Measurements from ENCODE around the gene PTGIR. TPM values are rescaled to one million over a fixed set of nuclear protein-coding genes. Genes with fewer than 3 reads are reported as not detected.
A peak's percentile ranks its signal among the peaks of the same experiment; 100 is the strongest.

Gene PTGIR
- total and polyA plus RNA-seq, 2 of the 4 experiments (the other 2 are of a cell fraction): 0.54 to 5.3 TPM

GRCh38 chr19:46606681-46607447, 18.0 kb downstream of the PTGIR start:
- BruUV-seq (replicated peaks): no TSS peak
- intact Hi-C loops (cut with micrococcal nuclease): no loop called here
- in situ Hi-C loops (cut with MboI; ENCODE audit: low sequenced_read_pairs): no loop called here
- H3K4ac ChIP-seq (ENCODE audit: low read depth, low read length): no peak overlapping the region
- no peak overlapping the region for H3K4me2 ChIP-seq (ENCODE audit: low read depth, low read length)
- ChIA-PET POLR2A (ENCODE audit: unreplicated experiment) (no interaction called here), CTCF (no interaction called here)
- peaks cover 55% of the 10 kb centered on the region for H3K36me3 ChIP-seq (ENCODE audit: control insufficient read depth, insufficient read depth, low read length)
- no peak overlapping the region for H3K18ac ChIP-seq (ENCODE audit: low read depth, low read length)
- H4K20me1 ChIP-seq (ENCODE audit: insufficient read depth, low read length): peaks cover 70% of the 10 kb centered on the region
- H3K4me1 ChIP-seq (ENCODE audit: control insufficient read depth, insufficient read depth, low read length): peaks cover 15% of the 10 kb centered on the region
- H2AK5ac ChIP-seq (ENCODE audit: low read depth, low read length): no peak overlapping the region
- H2BK120ac ChIP-seq (ENCODE audit: low read depth, low read length): no peak overlapping the region
- ATAC-seq (ENCODE audit: low read depth): no peak
- no peak overlapping the region for H3K56ac ChIP-seq (ENCODE audit: extremely low read depth, insufficient read depth, low read length)
- H3K27me3 ChIP-seq (ENCODE audit: control insufficient read depth, insufficient read depth, low read length): no peaks in the 10 kb centered on the region
- 100% methylated on average over 4 of the region's 12 CpGs; no CpG with 5 or more reads in 1 of the 2 experiments for WGBS, 2 experiments (ENCODE audit: extremely low coverage in 2 of 2, insufficient read length in 1 of 2)
- H3K9ac ChIP-seq (ENCODE audit: low read depth, low read length): no peak overlapping the region
- DNase-seq: no peak
- TF ChIP-seq CHD1 (IDR thresholded peaks at IDR 0.05; ENCODE audit: low read depth, low read length): no peak
- TF ChIP-seq RFX5 (IDR thresholded peaks at IDR 0.05; ENCODE audit: low read depth, low read length): no peak
- TF ChIP-seq CEBPB (IDR thresholded peaks at IDR 0.05; ENCODE audit: low read depth, low read length): no peak
- TF ChIP-seq BHLHE40 (IDR thresholded peaks at IDR 0.05; ENCODE audit: low read depth, low read length): no peak
- no peak for TF ChIP-seq NFE2L2 (IDR thresholded peaks at IDR 0.05; ENCODE audit: low read depth, low read length)
- TF ChIP-seq RAD21 (IDR thresholded peaks at IDR 0.05; ENCODE audit: low read length): no peak
- TF ChIP-seq CTCF (conservative IDR thresholded peaks at IDR 0.05; ENCODE audit: low read depth, low read length): no peak
- TF ChIP-seq MAFK (IDR thresholded peaks at IDR 0.05; ENCODE audit: low read depth, low read length): no peak
- no peak for TF ChIP-seq RCOR1 (IDR thresholded peaks at IDR 0.05; ENCODE audit: insufficient replicate concordance, low read length)
- no peak for TF ChIP-seq MAZ (IDR thresholded peaks at IDR 0.05; ENCODE audit: borderline replicate concordance, low read depth, low read length)
- TF ChIP-seq POLR2A (IDR thresholded peaks at IDR 0.05; ENCODE audit: low read depth, low read length): no peak
- dilution Hi-C loops (cut with HindIII; ENCODE audit: low sequenced_read_pairs, unreplicated experiment): no loop called here
- no peak overlapping the region for H2BK15ac ChIP-seq (ENCODE audit: low read depth, low read length)
- peaks cover 10% of the 10 kb centered on the region; the same call in 1 of the 2 replicates for H3K9me1 ChIP-seq (ENCODE audit: insufficient read depth, low read length)
- H3K14ac ChIP-seq (replicated peaks; ENCODE audit: low read depth, low read length): no peak overlapping the region
- H3K79me1 ChIP-seq (ENCODE audit: low read depth in 1 of 2, low read length in 2 of 2): peaks cover 3 to 72% of the 10 kb centered on the region in 2 experiments; a peak in 3 of 4 replicates
- H3K4me3 ChIP-seq (ENCODE audit: insufficient read depth, low read depth, low read length): no peak overlapping the region
- peak overlapping the region; percentile 10 for H2AFZ ChIP-seq (replicated peaks; ENCODE audit: low read length, poor library complexity)
- no peaks in the 10 kb centered on the region for H3K9me3 ChIP-seq (ENCODE audit: control insufficient read depth, insufficient read depth, low read length)
- H4K5ac ChIP-seq (ENCODE audit: low read depth, low read length): no peak overlapping the region
- no peak overlapping the region for H4K8ac ChIP-seq (ENCODE audit: low read depth in 2 of 2, low read length in 2 of 2)
- no peak overlapping the region for H2BK20ac ChIP-seq (ENCODE audit: low read depth, low read length)
- no peak overlapping the region for H2AK9ac ChIP-seq (replicated peaks; ENCODE audit: low read depth, low read length, poor library complexity)
- no peak overlapping the region for H3K23ac ChIP-seq (ENCODE audit: low read depth, low read length)
- H4K91ac ChIP-seq (ENCODE audit: insufficient read depth, low read depth, low read length): no peak overlapping the region
- H3K27ac ChIP-seq (ENCODE audit: insufficient read depth, low read length): no peak overlapping the region
- no peak overlapping the region for H2BK5ac ChIP-seq (ENCODE audit: low read depth, low read length, poor library complexity, severe bottlenecking)
